GM21367 (cell line): ENCODE measurements around the gene ARSB.
"Not testable (repeated sequence)": the region's sequence is repeated elsewhere in the genome, so short reads cannot be mapped to it uniquely, and the experiment has no call there.

ENCODE experiments used
- ATAC-seq: cut with Tn5 transposase; IDR thresholded peaks from one replicate; pipeline ENCODE4 v1.9.1; 2021; ENCODE audit not compliant: unreplicated experiment

The ARSB gene

DNA sequence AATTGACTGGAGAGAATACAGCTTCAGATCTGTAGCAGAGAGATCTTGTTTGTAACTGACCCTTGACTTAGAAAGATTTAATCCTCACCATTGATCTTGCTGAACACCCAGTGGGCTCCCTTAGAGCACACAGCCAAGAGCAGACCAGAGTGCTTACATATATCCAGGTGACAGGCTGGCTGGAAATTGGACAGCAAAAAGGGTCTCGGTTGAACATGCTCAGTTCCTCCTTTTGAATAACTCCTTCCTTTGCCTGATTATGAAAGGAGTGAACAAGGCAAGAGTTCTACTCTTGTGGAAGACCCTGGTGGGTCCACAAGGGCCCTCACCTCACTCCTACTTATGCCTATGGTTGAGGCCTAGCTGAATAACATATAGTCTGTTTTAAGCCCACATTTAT is 202.4 kb downstream of the ARSB start:
- no peak for ATAC-seq

- ATAC-seq: no peak
Measured at GRCh38 chr5:78781611-78782286, 203.4 kb downstream of the ARSB start.

- no peak for ATAC-seq
Measured at GRCh38 chr5:78779771-78780616, 205.1 kb downstream of the ARSB start.

DNA sequence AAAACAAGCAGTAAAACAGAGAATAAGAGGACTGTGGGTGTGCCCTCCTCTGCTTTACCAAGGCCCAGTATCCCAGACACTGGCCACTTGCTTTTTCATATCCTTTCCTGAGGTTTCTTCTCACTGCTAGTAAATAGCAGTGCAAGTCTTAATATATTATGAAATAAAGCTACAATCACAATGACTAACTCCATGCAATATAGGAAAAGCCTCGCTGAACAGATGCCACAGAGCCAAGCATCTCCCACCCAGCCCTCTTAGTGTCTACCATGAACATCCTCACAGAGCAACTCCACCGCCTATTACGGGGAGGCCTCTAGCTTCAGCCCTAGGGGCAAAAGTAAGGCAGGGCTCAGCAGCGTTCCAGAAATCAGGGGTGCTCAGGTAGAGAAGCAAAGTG is 205.8 kb downstream of the ARSB start:
- ATAC-seq: no peak

GRCh38 chr5:78778538-78778937 is 206.6 kb downstream of the ARSB start:
- ATAC-seq: no peak

- ATAC-seq: no peak
Measured at GRCh38 chr5:78777901-78778300, 207.2 kb downstream of the ARSB start.

DNA sequence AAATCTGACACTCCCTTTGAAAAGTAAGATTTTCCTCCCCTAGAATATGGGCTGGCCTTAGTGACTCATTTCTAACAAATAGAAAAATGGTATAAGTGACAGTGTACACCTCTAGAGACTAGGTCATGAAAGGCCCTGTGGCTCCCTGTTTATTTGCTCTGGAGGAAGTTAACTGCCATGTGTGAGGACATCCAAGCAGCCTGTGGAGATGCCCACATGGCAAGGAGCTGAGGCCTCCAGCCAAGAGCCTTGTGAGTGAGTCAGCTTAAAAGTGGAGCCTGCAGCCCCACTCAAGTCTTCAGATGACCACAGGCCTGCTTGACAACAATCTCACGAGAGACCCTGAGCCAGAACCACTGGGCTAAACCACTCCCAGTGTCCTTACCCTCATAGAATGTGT is 208.5 kb downstream of the ARSB start:
- ATAC-seq: no peak

DNA sequence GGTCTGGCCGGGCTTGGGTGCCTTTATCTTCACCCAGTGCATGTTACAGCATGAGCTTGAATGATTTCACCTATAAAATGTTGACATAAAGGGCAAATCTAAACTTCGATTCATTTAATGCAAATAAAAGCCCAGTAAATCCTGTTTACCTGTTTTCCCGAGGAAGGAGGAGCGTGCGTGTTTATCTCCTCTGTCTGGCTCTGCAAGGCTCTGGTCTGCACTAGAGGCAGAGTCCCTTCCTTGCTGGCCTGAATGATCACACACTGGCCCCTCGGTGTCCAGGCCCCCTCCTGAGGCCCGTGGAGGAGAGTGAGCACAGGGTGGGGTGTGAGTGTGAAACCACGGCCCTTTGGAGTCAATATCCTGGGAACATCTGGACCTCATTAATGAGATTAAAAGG is 211.5 kb downstream of the ARSB start:
- ATAC-seq: no peak

DNA sequence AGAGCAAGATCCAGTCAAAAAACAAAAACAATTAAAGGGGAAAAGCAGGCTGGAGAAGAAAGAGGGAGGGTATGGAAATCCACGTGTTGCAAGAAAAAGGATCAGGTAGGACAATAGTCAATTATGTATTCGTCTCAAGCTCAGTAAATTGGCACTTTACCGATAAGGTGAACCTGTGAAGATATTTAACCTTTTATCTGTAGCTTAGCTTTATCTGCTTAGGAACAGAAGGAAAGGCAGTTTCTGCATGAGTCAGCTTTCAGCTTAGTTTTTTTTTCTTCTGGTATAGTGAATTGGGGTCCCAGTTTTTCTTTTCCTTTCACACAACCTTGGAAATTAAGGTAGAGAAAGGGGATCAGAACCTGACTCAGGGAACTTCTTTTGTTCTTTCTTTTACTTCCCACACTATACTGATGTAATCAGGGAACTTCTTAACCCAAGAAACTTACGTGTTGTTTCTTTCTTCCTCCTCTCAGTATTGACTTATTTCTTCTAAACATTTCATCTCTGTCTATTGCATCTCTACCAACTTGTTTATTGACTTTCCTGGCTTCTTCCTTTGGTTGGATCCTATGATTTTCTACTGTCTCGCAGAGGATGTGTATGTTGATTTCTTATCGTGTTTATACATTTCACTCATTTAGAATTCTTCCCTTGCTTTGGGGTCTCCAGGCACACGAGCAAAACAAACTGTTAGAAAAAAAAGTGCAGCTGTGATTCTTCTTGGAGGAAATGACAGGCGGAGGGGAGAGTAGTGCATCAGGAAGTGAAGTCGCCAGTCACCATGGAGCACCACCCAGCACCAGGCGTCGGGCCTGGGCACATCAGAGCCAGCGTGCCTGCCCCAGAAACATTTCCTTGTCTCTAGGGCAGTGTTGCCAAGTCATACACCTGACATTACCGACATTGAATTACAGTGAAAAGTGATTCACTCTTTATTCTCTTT is 213.6 kb downstream of the ARSB start:
- ATAC-seq: no peak

GRCh38 chr5:78768781-78769380 is 216.2 kb downstream of the ARSB start:
- ATAC-seq: no peak

DNA sequence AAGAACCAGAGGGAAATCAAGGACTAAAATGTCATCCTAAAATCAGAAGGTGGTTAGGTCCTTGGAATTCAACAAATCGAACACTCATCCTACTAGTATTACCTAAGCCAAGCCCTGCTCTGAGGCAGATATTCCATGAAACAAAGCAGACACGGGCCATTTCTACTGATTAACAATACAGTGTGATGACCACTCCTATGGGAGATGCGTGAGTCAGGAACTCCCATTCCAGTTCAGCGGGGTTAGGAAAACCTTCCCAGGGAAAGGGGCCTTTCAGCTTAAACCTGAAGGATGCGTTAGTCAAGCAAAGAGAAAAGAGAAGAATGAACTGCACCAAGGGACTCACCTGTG is 218.7 kb downstream of the ARSB start:
- no peak for ATAC-seq

DNA sequence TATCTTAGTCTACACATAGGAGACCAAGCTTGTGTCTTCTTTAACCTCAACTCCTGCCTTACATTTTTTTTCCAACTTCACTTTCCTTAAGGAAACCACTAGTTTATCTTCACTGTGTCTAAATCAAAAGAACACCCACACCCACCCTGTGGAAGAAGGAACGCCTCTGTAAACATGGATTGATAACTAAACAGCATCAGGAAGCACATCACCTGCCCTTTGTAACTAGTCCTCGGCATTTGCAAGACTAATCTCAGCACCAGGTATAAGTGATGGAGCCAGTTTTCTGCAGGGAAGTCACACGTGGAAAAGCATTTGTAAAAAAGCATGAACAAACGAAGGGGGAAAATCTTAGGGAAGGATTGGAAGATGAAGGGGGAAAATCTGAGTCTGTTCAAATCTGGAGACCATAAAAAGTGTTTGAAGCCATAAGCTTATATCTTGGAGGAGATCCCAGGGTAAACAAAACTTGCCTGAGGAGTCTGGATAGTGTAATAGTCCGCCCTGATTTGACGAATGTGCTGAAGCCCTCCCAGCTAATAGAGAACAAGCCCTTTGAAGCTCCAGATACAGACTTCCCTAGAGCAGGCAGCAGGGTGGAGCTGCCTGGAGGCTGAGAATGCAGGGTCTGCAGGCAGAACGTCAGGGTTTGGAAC is 219.2 kb downstream of the ARSB start:
- no peak for ATAC-seq

DNA sequence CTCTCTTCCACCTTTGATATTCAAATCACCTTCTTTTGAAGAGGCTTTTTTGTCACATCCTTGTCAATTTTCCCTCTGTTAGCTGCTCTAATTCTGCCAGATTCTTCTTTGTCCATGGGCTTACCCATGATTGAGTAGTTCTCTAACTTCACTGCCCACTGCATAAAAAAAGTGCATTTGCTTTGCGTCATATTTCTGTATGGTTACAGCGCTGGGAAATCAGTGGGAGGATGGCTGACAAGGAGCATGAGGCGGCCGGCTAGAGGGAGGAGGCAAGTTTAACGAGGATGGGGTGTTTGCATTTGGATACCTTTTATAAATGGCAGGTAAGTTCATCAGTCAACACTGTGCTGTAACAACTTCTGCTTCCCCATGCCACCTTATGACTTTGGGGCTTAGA is 220.0 kb downstream of the ARSB start:
- no peak for ATAC-seq

GRCh38 chr5:78763659-78764189 is 221.4 kb downstream of the ARSB start:
- ATAC-seq: no peak

DNA sequence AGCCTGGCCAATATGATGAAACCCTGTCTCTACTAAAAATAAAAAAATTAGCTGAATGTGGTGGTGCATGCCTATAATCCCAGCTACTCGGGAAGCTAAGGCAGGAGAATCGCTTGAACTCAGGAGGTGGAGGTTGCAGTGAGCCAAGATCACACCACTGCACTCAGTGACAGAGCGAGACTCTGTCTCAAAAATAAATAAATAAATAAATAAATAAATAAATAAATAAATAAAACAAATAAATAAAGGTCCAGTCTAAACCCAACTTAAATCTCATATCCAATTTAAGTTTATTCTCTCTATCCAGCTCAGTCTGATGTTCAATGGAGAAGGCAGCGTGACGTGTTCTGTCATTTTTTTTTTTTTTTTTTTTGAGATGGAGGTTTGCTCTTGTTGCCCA is 222.4 kb downstream of the ARSB start:
- not testable (repeated sequence) for ATAC-seq

- no peak for ATAC-seq
Measured at GRCh38 chr5:78761840-78762239, 223.3 kb downstream of the ARSB start.

GRCh38 chr5:78760770-78761169 is 224.3 kb downstream of the ARSB start:
- no peak for ATAC-seq

- ATAC-seq: no peak
Measured at GRCh38 chr5:78760366-78760765, 224.7 kb downstream of the ARSB start.

GRCh38 chr5:78758169-78758839 is 226.8 kb downstream of the ARSB start:
- peak; percentile 56 for ATAC-seq
